ENCODE measurements around the gene C16orf89.

DNA sequence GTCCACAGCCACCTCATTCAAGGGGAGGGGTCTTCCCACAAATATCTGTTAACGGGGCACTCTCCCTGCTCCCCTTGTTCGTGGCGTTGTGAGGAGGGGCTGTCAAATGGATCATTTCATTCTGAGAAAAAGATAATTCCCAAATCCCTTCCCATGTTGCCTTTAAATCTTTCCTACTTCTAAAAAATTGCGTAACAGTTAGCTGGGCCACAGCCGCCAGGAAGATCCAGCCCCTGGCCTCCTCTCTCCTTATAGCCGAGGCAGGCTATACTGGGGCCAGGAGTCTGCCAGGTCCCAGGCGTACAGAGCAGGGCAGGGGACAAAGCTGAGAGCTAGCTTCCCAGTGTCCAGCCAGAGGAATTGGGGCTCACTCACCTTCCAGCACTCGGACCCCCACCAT is 430 bp downstream of the C16orf89 start:
- TF ChIP-seq, protein P1, sequence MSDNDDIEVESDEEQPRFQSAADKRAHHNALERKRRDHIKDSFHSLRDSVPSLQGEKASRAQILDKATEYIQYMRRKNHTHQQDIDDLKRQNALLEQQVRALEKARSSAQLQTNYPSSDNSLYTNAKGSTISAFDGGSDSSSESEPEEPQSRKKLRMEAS (IDR thresholded peaks at IDR 0.05; ENCODE audit: low read depth, low read length): no peak
- TF ChIP-seq, protein P2, sequence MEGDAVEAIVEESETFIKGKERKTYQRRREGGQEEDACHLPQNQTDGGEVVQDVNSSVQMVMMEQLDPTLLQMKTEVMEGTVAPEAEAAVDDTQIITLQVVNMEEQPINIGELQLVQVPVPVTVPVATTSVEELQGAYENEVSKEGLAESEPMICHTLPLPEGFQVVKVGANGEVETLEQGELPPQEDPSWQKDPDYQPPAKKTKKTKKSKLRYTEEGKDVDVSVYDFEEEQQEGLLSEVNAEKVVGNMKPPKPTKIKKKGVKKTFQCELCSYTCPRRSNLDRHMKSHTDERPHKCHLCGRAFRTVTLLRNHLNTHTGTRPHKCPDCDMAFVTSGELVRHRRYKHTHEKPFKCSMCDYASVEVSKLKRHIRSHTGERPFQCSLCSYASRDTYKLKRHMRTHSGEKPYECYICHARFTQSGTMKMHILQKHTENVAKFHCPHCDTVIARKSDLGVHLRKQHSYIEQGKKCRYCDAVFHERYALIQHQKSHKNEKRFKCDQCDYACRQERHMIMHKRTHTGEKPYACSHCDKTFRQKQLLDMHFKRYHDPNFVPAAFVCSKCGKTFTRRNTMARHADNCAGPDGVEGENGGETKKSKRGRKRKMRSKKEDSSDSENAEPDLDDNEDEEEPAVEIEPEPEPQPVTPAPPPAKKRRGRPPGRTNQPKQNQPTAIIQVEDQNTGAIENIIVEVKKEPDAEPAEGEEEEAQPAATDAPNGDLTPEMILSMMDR (IDR thresholded peaks at IDR 0.05; ENCODE audit: low read depth, low read length): no peak
- TF ChIP-seq POLR2A (IDR thresholded peaks at IDR 0.05; ENCODE audit: extremely low read depth, insufficient read length) (no peak), MYC (IDR thresholded peaks at IDR 0.05; ENCODE audit: low read depth, low read length) (no peak)

Data from NB4 (cell line).